Activated CD4-positive, alpha-beta T cell treated with anti-CD3 and anti-CD28 coated beads, Interleukin-2, amount 50 U/mL, for 48 hours (primary cell): Measurements from ENCODE around the gene GTF2A1L.

Experiments used
- DNase-seq, 2 experiments: peaks; one replicate each; pipeline ENCODE4 v3.0.0-alpha.2; 2020

Gene GTF2A1L

GRCh38 chr2:48709096-48710034, 91.7 kb downstream of the GTF2A1L start:
- no peak for DNase-seq

GRCh38 chr2:48711343-48711742, 93.7 kb downstream of the GTF2A1L start:
- DNase-seq, result no peak

GRCh38 chr2:48712151-48712550, 94.5 kb downstream of the GTF2A1L start:
- no peak for DNase-seq

- no peak for DNase-seq
Observed at GRCh38 chr2:48713647-48714046, 96.0 kb downstream of the GTF2A1L start.

- DNase-seq, result no peak
Observed at GRCh38 chr2:48714245-48714644, 96.6 kb downstream of the GTF2A1L start.

GRCh38 chr2:48715042-48715899, 97.6 kb downstream of the GTF2A1L start:
- DNase-seq, result no peak

- DNase-seq, result no peak
Observed at GRCh38 chr2:48715956-48716355, 98.3 kb downstream of the GTF2A1L start.

GRCh38 chr2:48717846-48718245, 100.2 kb downstream of the GTF2A1L start:
- DNase-seq, result no peak

GRCh38 chr2:48719480-48720177, 102.0 kb downstream of the GTF2A1L start:
- no peak for DNase-seq

- no peak for DNase-seq
Observed at GRCh38 chr2:48721158-48721557, 103.5 kb downstream of the GTF2A1L start.

GRCh38 chr2:48722391-48722790, 104.7 kb downstream of the GTF2A1L start:
- DNase-seq, result no peak

GRCh38 chr2:48723129-48723528, 105.5 kb downstream of the GTF2A1L start:
- no peak for DNase-seq

GRCh38 chr2:48724278-48724677, 106.6 kb downstream of the GTF2A1L start:
- no peak for DNase-seq

GRCh38 chr2:48725696-48726494, 108.2 kb downstream of the GTF2A1L start:
- no peak for DNase-seq

- DNase-seq, result no peak
Observed at GRCh38 chr2:48727560-48727959, 109.9 kb downstream of the GTF2A1L start.

GRCh38 chr2:48728295-48728694, 110.6 kb downstream of the GTF2A1L start:
- DNase-seq, result no peak

GRCh38 chr2:48728840-48729239, 111.2 kb downstream of the GTF2A1L start:
- no peak for DNase-seq
